GM12878 (cell line): Measurements from ENCODE around the gene ASB3. TPM values are rescaled to one million over a fixed set of nuclear protein-coding genes. Genes with fewer than 3 reads are reported as not detected.

ENCODE experiments used
- ATAC-seq: fragments of 200-7000 bp; cut with Tn5 transposase; 3 replicates; pipeline ENCODE4 v1.9.1; 2020; ENCODE audit warnings: mild to moderate bottlenecking, moderate library complexity
- BruUV-seq: library from RNA; stranded (reverse); fragments of 400-500 nt; replicated peaks from 2 replicates; lab custom pipeline; 2021; lab: Mats Ljungman, UMichigan
- CTCF ChIA-PET: fragments of 300-600 bp; sonication (Branson Sonifier 250); formaldehyde crosslinking; extraction: SDS; loops from one replicate; lab custom pipeline; 2021; ENCODE audit warnings: inconsistent platforms; lab: Yijun Ruan, JAX
- POLR2A ChIA-PET: fragments of 350-600 bp; formaldehyde crosslinking; extraction: SDS; loops from one replicate; lab custom pipeline; 2021; ENCODE audit warnings: inconsistent platforms; lab: Charles Lee
- RAD21 ChIA-PET: fragments of 300-600 bp; sonication (Branson Sonifier 250); formaldehyde crosslinking; loops from one replicate; lab custom pipeline; 2023; ENCODE audit warnings: antibody characterized with exemption; ENCODE audit not compliant: unreplicated experiment; lab: Charles Lee
- SMC1A ChIA-PET: fragments of 300-600 bp; sonication (Branson Sonifier 250); formaldehyde crosslinking; loops from one replicate; lab custom pipeline; 2023; ENCODE audit not compliant: unreplicated experiment, uncharacterized antibody; lab: Charles Lee
- DNase-seq: peaks from one replicate; pipeline ENCODE4 v3.0.0-alpha.2; 2011; ENCODE audit warnings: low read depth, low spot score
- FAIRE-seq: peaks from 3 replicates; lab custom pipeline; 2011; peaks lifted over from hg19 to GRCh38; lab: Jason Lieb, UNC
- H2AFZ ChIP-seq: 2 replicates; pipeline ENCODE4 v1.6.0; 2011; ENCODE audit warnings: low read depth, low read length, control low read depth; ENCODE audit not compliant: control insufficient read depth
- H3K27ac ChIP-seq: 2 replicates; pipeline ENCODE4 v1.5.1; 2011; ENCODE audit warnings: control low read depth; ENCODE audit not compliant: control insufficient read depth, insufficient read depth
- H3K27me3 ChIP-seq, 2 experiments: replicated peaks in 1 of 2; 2 replicates each; pipeline versions ENCODE4 v1.6.0 to v1.6.1; 2011; ENCODE audit warnings: low read length in 1 of 2; ENCODE audit not compliant: control insufficient read depth in 2 of 2, insufficient read depth in 2 of 2
- H3K36me3 ChIP-seq, 2 experiments: 2 replicates each; pipeline ENCODE4 v1.5.1; 2011; ENCODE audit warnings: low read length in 1 of 2; ENCODE audit not compliant: control insufficient read depth in 2 of 2, insufficient read depth in 2 of 2
- H3K4me1 ChIP-seq: 2 replicates; pipeline ENCODE4 v1.6.1; 2011; ENCODE audit warnings: mild to moderate bottlenecking, low read length, moderate library complexity, mixed read lengths; ENCODE audit not compliant: control insufficient read depth, insufficient read depth
- H3K4me2 ChIP-seq: 2 replicates; pipeline ENCODE4 v1.6.0; 2011; ENCODE audit warnings: control low read depth; ENCODE audit not compliant: control insufficient read depth, insufficient read depth
- H3K4me3 ChIP-seq: fragments of 200-600 bp; sonication (generic); 2 replicates; pipeline ENCODE4 v1.5.1; 2016
- H3K79me2 ChIP-seq: 2 replicates; pipeline ENCODE4 v1.6.0; 2011; ENCODE audit warnings: low read length; ENCODE audit not compliant: control insufficient read depth, insufficient read depth
- H3K9ac ChIP-seq: 2 replicates; pipeline ENCODE4 v1.8.0; 2011; ENCODE audit warnings: low read length, control low read depth, mixed read lengths; ENCODE audit not compliant: control insufficient read depth, insufficient read depth
- H3K9me3 ChIP-seq: replicated peaks from 3 replicates; pipeline ENCODE4 v1.5.1; 2011; ENCODE audit warnings: mild to moderate bottlenecking, low read length; ENCODE audit not compliant: control insufficient read depth, insufficient read depth
- H4K20me1 ChIP-seq: 2 replicates; pipeline ENCODE4 v1.6.0; 2011; ENCODE audit not compliant: control insufficient read depth, insufficient read depth
- CEBPB ChIP-seq, 2 experiments: fragments of 150-350 bp in 1 of 2; IDR thresholded peaks; 2 replicates each; pipeline ENCODE4 v1.6.1; 2012 to 2014; ENCODE audit warnings: low read depth in 2 of 2, low read length in 2 of 2, borderline replicate concordance in 1 of 2, inconsistent platforms in 1 of 2
- CHD2 ChIP-seq: IDR thresholded peaks from 2 replicates; pipeline ENCODE4 v1.6.1; 2011; ENCODE audit warnings: low read depth, low read length, improper control_type of control experiment, borderline replicate concordance
- FOXM1 ChIP-seq: IDR thresholded peaks from 2 replicates; pipeline ENCODE4 v1.6.1; 2012; ENCODE audit warnings: low read depth, mild to moderate bottlenecking, inconsistent platforms, low read length, moderate library complexity
- HDAC2 ChIP-seq: fragments of 200-600 bp; sonication (generic); IDR thresholded peaks from 2 replicates; pipeline ENCODE4 v1.6.1; 2017
- NFYA ChIP-seq: IDR thresholded peaks from 2 replicates; pipeline ENCODE4 v1.6.1; 2011; ENCODE audit warnings: low read depth, mild to moderate bottlenecking, low read length, improper control_type of control experiment, borderline replicate concordance
- NFYB ChIP-seq: IDR thresholded peaks from 2 replicates; pipeline ENCODE4 v1.6.1; 2011; ENCODE audit warnings: low read depth, mild to moderate bottlenecking, low read length, improper control_type of control experiment, moderate library complexity; ENCODE audit not compliant: insufficient read depth
- NR2F1 ChIP-seq: fragments of 450-650 bp; conservative IDR thresholded peaks from 2 replicates; pipeline ENCODE4 v1.6.1; 2017; ENCODE audit warnings: mild to moderate bottlenecking
- POLR2A ChIP-seq: IDR thresholded peaks from 2 replicates; pipeline ENCODE4 v1.6.1; 2011; ENCODE audit warnings: low read depth, mild to moderate bottlenecking, low read length
- POLR2AphosphoS5 ChIP-seq: IDR thresholded peaks from 2 replicates; pipeline ENCODE4 v1.6.1; 2011; ENCODE audit warnings: mild to moderate bottlenecking, low read length, inconsistent platforms
- POU2F2 ChIP-seq: IDR thresholded peaks from 3 replicates; pipeline ENCODE4 v1.6.1; 2011; ENCODE audit warnings: low read depth, mild to moderate bottlenecking, low read length, borderline replicate concordance
- REST ChIP-seq: IDR thresholded peaks from 2 replicates; pipeline ENCODE4 v1.6.1; 2012; ENCODE audit warnings: mild to moderate bottlenecking, low read depth, low read length
- in situ Hi-C: fragments of 300-500 bp; cut with MboI; formaldehyde crosslinking; loops from 9 replicates; pipeline ENCODE4 v1.14.3; 2018; ENCODE audit warnings: mixed read lengths
- intact Hi-C: fragments of 100-400 bp; cut with micrococcal nuclease; formaldehyde crosslinking; loops from one replicate; pipeline ENCODE4 v1.14.2; 2022; ENCODE audit not compliant: unreplicated experiment
- polyA plus RNA-seq, 11 experiments: library from polyadenylated mRNA; depleted of rRNA in 4 of 11; unstranded in 6 of 11; stranded (reverse) in 5 of 11; fragments of >200 nt; fragmentation: Nextera tagmentation in 4 of 11; fragmentation: Illumina TruSeq in 1 of 11; extraction: Ambion mirVana in 4 of 11; extraction: Trizol in 1 of 11; gene quantifications; 1 replicate in 1 of 11; 2 replicates in 10 of 11; pipeline versions ENCODE4 v1.2.1 to v1.2.3, GENCODE V29; 2011 to 2016; ENCODE audit warnings: inconsistent platforms in 2 of 11, missing spikeins in 2 of 11, low read depth in 1 of 11
- total RNA-seq, 4 experiments: library from RNA; depleted of rRNA in 3 of 4; stranded (reverse); fragments of >200 nt in 3 of 4; fragmentation: Illumina TruSeq in 1 of 4; extraction: Trizol in 1 of 4; gene quantifications; 2 replicates each; pipeline versions ENCODE4 v1.2.1 to v1.2.3, GENCODE V29; 2013 to 2021
- TF ChIP-seq, protein P1 (sequence below): fragments of 450-650 bp; IDR thresholded peaks from 2 replicates; pipeline ENCODE4 v1.6.1; 2014; ENCODE audit warnings: mild to moderate bottlenecking
- TF ChIP-seq, protein P2 (sequence below): fragments of 450-650 bp; IDR thresholded peaks from 2 replicates; pipeline ENCODE4 v1.6.1; 2017; ENCODE audit warnings: borderline replicate concordance

The ASB3 gene
- total and polyA plus RNA-seq, 10 of the 15 experiments (the other 5 are each of a cell fraction or from before 2014, with no cell fraction given) = 16.4 to 30.9 (median 22.6) TPM

- no peaks in the 10 kb centered on the region for H4K20me1 ChIP-seq
- H3K4me3 ChIP-seq = no peak overlapping the region
- H3K4me1 ChIP-seq = no peaks in the 10 kb centered on the region
- no peak overlapping the region for H3K4me2 ChIP-seq
- H3K9ac ChIP-seq = no peak overlapping the region
- H3K79me2 ChIP-seq = no peaks in the 10 kb centered on the region
- no peaks in the 10 kb centered on the region for H3K36me3 ChIP-seq
- DNase-seq (no peak), FAIRE-seq (no peak)
- H2AFZ ChIP-seq = no peak overlapping the region
- ChIA-PET CTCF (no interaction called here), RAD21 (no interaction called here), SMC1A (no interaction called here)
- no peak overlapping the region for H3K27ac ChIP-seq
- in situ Hi-C loops = no loop called here
- no TSS peak for BruUV-seq
- TF ChIP-seq FOXM1 = no peak
- no peak for TF ChIP-seq NFYB
- no peak for TF ChIP-seq CHD2
- no peak for TF ChIP-seq POU2F2
- TF ChIP-seq NFYA = no peak
- TF ChIP-seq POLR2A = no peak
- TF ChIP-seq, protein P1, sequence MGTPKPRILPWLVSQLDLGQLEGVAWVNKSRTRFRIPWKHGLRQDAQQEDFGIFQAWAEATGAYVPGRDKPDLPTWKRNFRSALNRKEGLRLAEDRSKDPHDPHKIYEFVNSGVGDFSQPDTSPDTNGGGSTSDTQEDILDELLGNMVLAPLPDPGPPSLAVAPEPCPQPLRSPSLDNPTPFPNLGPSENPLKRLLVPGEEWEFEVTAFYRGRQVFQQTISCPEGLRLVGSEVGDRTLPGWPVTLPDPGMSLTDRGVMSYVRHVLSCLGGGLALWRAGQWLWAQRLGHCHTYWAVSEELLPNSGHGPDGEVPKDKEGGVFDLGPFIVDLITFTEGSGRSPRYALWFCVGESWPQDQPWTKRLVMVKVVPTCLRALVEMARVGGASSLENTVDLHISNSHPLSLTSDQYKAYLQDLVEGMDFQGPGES = no peak
- TF ChIP-seq REST = no peak
- TF ChIP-seq, protein P2, sequence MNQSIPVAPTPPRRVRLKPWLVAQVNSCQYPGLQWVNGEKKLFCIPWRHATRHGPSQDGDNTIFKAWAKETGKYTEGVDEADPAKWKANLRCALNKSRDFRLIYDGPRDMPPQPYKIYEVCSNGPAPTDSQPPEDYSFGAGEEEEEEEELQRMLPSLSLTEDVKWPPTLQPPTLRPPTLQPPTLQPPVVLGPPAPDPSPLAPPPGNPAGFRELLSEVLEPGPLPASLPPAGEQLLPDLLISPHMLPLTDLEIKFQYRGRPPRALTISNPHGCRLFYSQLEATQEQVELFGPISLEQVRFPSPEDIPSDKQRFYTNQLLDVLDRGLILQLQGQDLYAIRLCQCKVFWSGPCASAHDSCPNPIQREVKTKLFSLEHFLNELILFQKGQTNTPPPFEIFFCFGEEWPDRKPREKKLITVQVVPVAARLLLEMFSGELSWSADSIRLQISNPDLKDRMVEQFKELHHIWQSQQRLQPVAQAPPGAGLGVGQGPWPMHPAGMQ = no peak
- no peak for TF ChIP-seq POLR2AphosphoS5
- TF ChIP-seq NR2F1 = no peak
- TF ChIP-seq HDAC2 = no peak
- TF ChIP-seq CEBPB (IDR thresholded peaks at IDR 0.05; ENCODE audit: borderline replicate concordance in 1 of 2, low read depth in 2 of 2, low read length in 2 of 2) = no peak
- TF ChIP-seq, all 136 proteins: peak for 0
- POLR2A ChIA-PET = no interaction called here
- no peak for ATAC-seq
- intact Hi-C loops = no loop called here
- H3K9me3 ChIP-seq = no peaks in the 10 kb centered on the region
- no peaks in the 10 kb centered on the region for H3K27me3 ChIP-seq
Measured at GRCh38 chr2:53654396-53654795, 132.4 kb downstream of the ASB3 start.
